SW 1271 (cell line): ENCODE results near the gene MRPL36.
"Not testable (repeated sequence)": the region's sequence is repeated elsewhere in the genome, so short reads cannot be mapped to it uniquely, and the experiment has no call there.

ENCODE experiments used
- DNase-seq, 2 experiments: peaks; one replicate each; lab custom pipeline; 2025; lab: John Stamatoyannopoulos, UW

Gene MRPL36

DNA sequence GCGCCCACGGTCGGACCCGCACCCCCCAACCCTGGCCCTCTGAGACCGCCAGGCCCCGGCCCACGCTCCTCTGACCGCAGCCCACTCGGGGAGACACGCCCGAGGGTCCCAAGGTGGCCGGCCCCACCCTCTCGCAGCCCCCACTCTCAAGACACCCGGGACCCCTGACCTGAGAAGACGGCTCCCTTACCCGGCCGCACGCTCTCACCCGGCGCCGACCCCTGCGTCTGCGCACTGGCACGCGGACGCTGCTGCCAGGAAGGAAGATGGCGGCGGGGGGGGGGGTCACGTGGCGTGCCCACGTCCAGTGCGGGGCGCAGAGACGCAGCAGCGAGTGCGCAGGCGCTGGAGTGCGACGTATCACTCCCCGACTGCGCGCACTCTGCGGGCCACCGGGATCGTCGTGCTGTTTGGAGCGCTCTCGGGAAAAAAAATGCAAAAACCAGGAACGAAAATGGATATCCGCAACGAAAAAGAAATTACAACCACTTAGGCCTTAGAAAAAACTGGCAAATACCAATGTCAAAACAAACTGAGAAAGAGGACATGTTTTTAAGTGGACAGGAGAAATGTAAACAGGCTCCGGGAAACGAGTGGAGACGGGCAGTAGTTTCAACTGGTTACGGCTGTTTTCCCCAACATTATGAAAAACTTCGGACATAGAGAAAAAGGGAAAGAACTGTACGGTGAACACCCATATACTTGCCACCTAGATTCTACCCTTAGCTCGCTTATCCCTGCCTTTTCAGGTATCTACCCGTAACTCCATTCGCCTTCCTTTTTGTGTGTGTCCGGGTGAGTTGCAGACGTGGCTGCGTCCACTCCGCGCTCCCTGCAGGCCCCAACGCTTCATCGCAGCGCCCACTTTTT is at the start of gene MRPL36:
MRPL36 (minus strand) TSS at position 236 of the 870 bp plus-strand sequence. CDS start 902 bp downstream, outside the sequence.
- DNase-seq = peak; percentile 79 to 91

DNA sequence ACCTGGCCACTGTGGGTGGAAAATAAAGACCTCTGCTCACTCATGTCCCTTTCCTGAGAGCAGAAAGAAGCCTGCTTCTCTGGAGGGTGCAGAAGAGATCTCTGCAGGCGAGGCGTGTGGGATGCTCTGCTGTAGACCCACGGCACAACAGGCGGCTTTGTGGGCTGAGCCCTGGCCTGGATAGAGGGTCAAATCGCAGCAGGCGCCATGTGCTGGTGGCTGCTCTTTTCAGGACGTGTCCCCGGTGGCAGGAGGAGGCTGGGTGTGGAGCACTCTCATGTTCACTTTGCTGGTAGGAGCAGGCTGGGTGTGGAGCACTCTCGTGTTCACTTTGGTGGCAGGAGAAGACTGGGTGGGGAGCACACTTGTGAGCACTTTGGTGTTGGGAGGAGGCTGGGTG is 48.0 kb upstream of the MRPL36 start:
- DNase-seq = no peak

DNA sequence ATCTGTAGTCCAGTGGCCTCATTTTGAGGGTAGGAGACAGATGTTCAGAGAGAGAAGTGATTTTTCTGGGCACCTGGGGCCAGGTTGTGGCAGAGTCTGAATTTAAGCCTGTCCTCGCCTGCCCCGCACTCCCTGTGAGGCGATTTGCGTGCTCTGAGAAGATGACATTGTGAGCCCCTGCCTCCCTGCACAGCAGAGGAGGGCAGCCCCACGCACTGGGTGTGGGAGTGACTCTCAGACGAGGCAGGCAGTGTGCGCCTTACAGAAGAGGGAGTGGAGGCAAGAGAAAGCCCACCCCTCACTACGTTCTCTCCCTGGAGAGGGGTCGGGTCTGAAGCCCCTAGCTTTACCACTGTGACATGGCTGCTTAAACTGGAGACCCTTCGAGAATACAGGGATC is 47.4 kb upstream of the MRPL36 start:
- DNase-seq = no peak

DNA sequence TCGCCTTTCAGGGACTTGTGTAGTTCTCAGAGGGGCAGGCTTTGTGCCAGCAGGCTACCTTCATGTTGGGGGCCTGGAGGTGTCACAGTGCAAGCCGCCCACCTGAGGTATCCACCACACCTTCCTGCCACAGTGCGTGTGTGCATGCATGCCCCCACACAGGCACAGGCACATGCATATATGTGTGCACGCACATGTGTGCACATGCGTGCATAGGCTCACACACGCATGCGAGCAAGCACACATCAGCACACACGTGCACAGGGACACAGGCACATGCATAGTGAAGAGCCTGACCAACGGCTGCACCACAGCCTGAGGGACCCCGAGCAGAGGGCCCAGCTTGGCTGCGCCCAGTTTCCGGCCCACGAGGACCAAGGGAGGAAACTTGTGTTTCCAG is 46.9 kb upstream of the MRPL36 start:
- no peak for DNase-seq

DNA sequence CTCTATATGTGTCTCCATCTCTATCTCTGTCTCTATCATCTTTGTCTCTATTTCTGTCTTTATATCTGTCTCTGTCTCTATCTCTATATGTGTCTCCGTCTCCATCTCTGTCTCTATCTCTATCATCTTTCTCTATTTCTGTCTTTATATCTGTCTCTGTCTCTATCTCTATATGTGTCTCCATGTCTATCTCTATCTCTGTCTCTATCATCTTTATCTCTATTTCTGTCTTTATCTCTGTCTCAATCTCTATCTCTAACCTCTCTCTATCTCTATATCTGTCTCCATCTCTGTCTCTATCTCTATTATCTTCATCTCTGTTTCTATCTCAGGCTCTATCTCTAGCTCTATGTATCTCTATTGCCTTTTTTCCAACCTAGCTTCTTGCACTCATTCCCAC is 46.1 kb upstream of the MRPL36 start:
- DNase-seq = no peak

DNA sequence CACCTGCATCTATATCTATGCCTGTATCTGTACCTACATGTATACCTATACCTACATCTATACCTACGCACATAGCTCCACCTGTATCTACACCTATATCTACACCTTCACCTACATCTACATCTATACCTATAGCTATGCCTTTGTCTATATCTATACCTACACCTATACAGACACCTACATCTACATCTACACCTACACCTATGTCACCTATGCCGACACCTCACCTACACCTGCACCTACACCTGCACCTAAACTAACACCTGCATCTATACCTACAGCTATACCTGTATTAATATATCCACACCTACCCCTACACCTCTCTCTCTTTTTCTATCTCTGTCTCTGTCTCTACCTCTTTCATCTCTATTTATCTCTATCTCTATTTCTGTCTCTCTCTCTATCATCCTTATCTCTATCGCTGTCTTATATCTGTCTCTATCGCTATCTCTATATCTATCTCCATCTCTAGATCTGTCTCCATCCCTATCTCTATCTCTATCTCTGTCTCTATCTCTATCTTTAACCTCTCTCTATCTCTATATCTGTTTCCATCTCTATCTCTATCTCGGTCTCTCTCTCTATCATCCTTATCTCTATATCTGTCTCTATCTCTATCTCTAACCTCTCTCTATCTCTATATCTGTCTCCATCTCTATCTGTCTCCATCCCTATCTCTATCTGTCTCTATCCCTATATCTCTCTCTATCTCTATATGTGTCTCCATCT is 45.2 kb upstream of the MRPL36 start:
- DNase-seq = no peak

DNA sequence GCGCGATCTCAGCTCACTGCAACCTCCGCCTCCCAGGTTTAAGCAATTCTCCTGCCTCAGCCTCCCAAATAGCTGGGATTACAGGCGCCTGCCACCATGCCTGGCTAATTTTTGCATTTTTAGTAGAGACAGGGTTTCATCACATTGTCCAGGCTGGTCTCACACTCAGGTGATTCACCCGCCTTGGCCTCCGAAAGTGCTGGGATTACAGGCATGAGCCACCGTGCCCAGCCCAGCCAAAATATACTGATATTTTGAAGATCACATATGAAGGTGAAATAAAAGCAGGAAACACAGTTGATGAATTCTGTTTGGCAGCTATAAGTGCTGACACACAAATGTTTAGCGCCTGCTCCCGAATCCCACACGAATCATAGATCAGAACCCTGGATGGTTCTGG is 44.1 kb upstream of the MRPL36 start:
- not testable (repeated sequence) for DNase-seq

DNA sequence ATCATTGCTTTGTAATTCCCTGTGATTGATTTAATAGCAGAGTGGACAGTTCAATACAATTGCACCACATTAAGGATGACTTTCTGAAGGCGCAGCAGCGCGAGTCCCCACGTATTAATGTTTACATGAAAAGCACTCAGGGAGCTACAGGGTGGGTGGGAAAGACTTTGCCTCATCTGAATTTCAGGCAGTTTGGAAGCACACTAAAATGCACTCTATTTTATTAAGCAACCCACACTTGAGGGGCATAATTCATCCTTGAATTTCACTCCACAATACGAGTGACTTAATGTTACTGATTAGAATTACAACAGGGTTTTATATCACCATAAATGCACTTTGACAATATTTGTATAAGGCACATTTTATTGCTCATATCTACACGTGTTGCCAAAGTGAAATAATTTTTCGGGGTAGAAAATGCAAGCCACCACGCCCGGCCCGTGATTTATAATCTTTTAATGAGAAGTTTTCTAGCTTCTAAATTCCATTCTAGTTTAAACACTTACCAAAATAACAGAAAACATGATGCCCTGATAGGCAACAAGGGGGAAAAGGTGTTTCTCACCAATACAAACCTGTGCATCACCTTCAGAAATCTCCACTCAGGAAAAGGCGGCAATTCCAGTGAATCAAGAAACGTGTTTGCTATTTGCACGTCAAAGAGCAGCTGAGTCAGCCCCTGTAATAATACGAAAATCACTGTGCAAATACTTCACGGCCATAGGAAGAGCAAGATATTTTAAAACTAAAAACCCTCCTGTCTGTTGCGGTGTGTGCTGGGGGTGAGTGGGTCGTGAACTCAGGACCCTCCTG is 42.6 kb upstream of the MRPL36 start:
- DNase-seq = no peak

DNA sequence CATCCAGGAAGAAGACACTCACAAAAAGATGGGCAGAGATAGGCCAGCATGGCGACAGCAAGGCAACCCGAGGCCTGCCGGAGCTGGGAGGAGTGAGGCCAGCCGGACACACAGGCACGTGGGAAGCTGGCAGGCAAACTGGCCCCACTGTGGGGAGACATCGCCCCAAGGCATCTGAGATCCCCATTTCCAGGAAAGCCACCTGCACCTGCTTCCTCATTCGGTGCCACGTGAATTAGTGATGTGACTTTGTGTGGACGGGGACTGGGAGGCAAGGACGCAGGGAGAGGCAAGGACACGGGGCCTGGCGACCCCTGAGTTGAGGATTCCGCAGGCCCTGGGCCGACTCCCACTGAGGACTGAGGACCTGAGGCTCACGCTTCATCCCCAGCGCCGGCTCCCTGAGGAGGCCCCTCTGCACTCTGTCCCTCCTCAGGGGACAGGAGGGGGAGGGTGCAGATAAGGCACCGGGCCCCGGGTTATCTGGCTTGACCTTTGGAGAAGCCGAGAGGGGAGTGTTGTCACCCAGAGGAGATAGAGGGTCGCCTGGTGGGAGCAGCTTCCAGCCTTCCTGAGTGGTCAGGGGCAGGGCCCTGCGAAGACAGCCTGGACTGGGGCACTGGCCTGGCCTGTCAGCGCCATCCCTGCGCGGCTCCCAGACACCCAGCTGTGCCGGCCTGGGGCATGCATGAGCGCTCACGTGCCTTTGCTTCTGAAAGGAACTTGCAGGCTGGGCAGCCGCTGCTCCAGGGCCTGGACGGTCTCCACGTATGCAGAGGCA is 41.3 kb upstream of the MRPL36 start:
- no peak for DNase-seq

DNA sequence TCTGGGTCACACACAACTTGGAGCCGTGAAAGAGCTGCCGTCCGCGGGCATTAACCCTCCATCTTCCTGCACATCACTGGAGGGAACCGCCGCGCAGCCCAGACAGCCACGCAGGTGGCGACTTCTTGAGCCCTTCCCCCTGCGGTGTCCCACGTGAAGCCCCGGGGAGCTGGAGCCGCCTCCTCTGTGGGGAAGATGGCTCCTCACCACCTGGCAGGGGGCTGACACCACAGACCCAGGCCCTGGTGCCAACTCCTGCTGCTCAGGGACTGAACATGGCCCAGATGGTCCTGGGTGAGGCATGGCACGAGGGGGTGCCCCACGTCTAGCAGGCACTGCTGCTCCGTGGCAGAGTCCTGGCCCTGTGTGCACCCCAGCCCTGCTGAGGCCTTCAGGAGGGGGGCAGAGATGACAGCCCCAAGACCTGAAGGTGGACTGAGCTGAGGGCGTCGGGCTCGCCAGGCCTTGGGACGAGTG is 40.5 kb upstream of the MRPL36 start:
- DNase-seq = no peak

DNA sequence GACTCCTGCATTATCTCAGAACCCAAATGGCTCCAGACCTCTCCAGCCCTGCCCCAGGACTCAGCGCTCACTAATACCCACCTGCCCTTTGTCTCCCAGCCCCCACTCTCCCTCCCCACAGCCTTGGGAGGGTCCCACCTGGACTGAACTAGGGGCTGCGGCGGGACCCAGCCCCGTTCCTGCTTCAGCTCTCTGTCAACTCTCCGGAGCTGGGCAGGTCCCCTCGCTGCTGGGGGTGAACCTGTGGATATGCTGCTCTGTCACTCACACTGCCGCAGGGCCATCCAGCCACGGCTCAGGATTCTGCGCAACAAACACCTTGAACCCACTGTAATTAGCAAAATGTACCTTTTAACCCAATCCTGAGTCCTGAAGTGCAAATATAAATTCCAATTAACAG is 38.4 kb upstream of the MRPL36 start:
- DNase-seq = no peak

DNA sequence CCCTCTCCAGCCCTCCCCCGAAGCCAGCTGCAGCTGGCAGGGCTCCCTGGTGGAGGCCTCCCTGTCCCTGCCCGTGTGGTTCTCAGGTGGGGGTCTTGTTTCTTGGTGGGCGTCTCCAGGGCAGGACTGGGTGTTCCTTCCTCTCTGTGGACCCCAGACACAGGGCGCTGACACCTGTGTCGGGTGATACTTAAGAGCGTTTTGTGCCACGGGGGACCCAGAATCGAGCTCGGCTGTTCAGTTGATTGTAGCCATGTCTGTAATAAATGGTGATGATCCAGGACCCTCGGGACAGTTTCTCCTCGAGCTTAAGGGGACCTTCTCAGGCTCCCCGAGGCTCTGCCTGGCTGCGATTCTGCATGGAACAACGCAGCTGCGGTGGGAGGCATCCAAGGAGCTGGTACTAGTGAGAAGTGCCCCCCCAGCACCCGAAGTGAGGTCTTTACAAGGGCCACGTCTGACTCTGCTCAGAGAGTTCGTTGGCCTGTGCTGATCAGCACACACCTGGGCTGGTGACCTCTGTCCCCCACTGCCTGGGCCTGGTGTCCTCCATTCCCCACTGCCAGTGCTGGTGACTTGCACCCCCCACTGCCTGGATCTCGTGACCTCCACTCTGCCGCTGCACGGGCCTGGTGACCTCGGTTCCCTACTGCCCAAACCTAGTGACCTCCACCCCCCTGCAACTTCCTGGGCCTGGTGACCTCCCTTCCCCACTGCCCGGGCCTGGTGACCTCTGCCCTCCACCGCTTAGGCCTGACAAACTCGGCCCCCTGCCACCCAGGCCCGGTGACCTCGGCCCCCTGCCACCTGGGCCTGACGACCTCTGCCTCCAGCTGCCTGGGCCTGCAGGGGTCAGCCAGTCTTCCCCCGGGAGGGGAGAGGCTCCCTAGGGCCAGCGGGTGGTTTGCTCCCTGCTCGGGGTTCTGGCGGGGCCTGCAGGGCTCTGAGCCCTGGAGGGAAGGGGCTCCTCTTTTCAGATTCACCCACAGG is 37.5 kb upstream of the MRPL36 start:
- DNase-seq = no peak

DNA sequence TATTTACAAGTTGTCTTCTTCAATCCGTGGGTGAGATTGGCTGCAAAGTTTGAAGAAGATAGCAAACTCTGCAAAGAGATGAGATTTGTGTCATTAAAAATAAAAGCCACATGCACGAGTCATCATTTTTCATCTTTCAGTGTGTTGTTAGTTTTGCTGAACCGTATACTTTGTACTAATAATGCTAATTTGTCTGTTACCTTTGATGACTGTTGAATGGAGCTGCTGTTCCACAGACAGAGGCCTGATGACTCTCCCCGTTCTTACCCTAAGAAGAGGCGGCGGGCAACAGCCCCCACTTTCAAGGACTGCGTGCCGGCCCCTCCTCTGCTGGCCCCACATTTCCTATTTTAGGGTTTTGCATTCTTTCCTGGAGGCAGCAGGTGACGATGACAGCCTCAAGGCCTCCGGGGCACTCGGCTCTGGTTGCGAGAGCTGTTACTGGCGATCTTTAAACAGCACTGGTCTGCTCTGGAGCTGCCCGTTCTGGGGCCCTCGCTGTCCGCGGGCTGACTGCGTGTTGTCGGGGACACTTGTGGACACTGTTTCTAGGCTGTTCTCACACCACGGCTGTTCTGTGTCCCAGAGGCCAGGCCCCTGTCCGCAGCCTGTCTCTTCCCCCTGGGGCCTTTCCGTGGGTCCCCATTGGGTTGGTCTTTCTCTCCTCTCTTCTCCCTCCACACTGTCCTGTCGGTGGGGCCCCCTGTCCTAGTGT is 36.7 kb upstream of the MRPL36 start:
- no peak for DNase-seq

DNA sequence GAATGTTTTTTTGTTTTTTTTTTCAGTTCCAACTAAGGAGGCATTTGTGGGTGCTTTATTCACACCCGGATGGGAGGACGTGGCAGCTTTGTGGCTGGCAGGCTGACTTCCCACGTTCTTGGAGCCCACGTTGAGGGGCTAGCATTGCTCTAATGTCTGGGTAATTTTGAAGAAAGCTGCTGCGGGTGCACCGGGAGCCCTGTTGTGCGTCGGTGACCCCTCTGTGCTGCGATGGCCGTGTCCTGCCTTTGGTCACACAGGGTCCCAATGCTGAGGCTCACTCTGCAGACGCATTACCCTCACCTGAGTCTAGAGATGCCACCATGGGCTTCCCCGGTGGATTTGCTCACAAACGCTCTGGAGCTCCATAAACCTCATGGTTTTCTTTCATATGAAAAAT is 35.8 kb upstream of the MRPL36 start:
- no peak for DNase-seq

DNA sequence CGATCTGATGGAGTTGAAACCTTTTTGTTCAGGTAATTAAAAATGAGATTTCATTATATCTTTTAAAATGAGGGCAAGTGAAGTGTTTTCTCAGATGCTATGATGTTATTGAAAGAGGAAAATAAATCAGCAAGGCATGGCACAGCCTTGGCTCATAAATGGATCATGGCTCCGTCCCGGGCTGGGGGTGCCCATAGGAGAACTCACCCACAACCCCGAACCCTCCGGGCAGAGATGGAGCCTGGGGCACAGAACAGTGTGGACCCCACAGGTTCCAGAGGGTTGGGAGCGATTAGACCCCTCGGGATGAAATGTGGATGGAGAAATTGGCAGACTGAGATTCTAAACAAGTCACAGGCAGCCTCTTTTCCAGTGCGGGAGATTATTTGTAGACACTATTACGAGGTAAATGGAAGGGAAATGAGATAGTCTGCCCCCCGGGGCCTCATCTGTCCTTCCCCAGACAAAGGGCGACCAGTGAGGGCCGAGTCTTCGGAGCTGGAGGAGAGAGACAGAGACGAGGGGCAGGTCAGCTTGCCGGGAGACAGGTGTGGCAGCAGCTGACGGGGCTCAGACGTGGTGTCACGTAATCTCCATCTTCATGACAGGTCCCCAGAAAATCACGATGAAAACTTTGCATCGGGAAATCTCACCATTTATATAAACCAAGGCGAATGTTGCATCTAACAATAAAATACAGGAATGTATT is 35.2 kb upstream of the MRPL36 start:
- DNase-seq = no peak

DNA sequence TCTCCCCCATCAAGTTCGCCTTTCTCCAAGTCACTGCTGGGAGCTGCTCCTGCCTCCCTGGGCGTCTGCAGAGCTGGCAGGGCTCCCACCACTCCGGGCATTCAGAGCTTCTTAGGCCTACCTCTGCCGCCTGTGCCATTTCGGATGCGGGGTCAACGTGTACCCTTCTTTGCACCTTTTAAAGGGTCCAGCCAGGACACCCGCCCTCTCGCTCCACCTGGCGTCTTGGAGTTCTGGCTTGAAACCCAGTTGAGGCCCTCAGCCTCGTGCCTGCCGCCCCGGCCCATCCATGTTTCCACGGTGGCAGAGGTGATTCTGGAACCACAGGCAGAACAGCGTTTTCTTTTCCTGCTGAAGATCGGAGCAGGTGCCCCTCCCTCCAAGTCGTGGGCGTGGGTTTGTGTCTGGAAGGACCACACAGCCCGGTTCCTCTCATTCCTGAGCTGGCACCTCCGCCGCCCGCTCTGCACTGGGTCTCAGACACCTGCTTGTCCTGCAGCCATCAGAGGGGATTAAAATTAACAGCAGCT is 34.5 kb upstream of the MRPL36 start:
- no peak for DNase-seq

DNA sequence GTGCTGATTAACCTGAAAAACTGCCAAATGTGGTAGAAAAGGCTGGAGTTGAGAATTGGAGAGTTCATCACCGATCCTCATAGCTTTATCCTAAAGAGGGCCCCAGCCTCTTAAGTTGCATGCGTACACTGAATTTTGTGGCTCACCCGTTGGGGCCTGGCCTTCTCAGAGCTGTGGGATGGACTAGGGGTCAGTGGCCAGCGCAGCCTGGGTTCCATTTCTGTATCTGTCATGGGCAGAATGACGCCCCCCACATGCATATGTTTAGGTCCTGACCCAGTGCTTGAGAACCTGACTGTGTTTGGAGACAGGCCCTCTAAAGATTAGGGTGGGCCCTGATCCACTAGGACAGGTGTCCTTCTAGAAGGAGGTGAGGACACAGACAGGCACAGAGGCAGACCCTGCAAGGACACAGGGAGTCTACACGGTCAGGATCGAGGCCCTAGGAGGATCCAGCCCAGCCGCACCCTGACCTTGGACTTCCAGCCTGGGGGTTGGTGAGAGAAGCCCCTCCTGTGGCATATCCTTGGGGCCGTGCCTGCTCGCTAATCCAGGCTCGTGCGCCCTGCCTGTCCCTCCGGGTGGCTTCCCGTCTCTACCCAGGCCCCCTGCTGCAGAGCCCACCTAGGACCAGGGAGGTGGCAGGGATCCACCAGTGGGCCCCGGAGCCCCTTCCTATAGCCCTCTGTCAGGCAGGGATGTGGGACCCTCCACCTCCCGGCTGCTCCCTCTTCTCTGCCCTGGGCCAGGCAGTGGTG is 33.8 kb upstream of the MRPL36 start:
- no peak for DNase-seq
